ENCODE results near the gene NMT2.

DNA sequence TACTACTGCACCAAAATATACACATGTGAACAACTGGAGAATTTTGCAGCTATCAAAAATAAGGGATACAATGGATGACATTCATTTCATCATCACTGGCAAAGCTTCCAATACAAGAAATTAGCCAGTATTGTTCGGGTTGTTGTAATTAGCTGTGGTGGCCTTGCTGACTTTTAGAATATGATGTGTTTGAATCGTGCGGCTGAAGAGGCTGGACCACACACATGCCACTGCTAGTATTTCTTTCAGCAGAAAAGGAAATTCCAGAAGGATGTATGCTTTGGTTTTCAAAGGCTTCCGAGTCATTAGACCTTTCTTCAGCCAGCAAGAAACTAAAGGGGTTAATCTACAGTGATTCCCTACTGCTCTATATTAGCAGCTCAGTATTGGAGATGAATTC is 54.7 kb downstream of the NMT2 start:
- TF ChIP-seq, protein P1, sequence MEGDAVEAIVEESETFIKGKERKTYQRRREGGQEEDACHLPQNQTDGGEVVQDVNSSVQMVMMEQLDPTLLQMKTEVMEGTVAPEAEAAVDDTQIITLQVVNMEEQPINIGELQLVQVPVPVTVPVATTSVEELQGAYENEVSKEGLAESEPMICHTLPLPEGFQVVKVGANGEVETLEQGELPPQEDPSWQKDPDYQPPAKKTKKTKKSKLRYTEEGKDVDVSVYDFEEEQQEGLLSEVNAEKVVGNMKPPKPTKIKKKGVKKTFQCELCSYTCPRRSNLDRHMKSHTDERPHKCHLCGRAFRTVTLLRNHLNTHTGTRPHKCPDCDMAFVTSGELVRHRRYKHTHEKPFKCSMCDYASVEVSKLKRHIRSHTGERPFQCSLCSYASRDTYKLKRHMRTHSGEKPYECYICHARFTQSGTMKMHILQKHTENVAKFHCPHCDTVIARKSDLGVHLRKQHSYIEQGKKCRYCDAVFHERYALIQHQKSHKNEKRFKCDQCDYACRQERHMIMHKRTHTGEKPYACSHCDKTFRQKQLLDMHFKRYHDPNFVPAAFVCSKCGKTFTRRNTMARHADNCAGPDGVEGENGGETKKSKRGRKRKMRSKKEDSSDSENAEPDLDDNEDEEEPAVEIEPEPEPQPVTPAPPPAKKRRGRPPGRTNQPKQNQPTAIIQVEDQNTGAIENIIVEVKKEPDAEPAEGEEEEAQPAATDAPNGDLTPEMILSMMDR (conservative IDR thresholded peaks at IDR 0.05; ENCODE audit: low read length): no peak
- no peak for TF ChIP-seq EZH2phosphoT487 (IDR thresholded peaks at IDR 0.05; ENCODE audit: borderline replicate concordance, low read depth, low read length)
